ENCODE measurements around the gene CHRNB1.
A peak's percentile ranks its signal among the peaks of the same experiment; 100 is the strongest.
"Not testable (repeated sequence)": the region's sequence is repeated elsewhere in the genome, so short reads cannot be mapped to it uniquely, and the experiment has no call there.

The CHRNB1 gene

DNA sequence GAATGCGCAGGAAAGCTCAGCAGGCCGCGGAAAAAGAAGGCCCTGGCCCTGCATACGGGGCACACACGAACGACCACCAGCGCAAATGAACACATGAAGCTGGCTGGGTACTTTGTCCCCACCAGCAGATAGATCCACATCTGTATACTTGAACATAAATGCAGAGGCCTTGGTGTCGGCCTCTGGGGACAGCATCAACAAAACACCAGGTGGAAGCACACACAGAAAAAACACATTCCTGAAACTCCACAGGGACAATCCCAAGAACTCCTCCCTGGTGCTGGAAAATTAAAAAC is 35.2 kb downstream of the CHRNB1 start:
- H3K27ac Mint-ChIP-seq (ENCODE audit: low read depth), result peak overlapping the region; percentile 74
- no peaks in the 10 kb centered on the region for H3K27me3 Mint-ChIP-seq
- ATAC-seq (replicated peaks; ENCODE audit: extremely low read depth, poor library complexity, severe bottlenecking) (no peak), DNase-seq (ENCODE audit: low spot score in 2 of 2) (no peak)
- H3K36me3 Mint-ChIP-seq (ENCODE audit: insufficient read depth), result peaks cover 44% of the 10 kb centered on the region
- H3K9me3 Mint-ChIP-seq, result no peaks in the 10 kb centered on the region
- H3K4me3 Mint-ChIP-seq, result peak overlapping the region; percentile 92
- peaks cover 74% of the 10 kb centered on the region for H3K4me1 Mint-ChIP-seq

DNA sequence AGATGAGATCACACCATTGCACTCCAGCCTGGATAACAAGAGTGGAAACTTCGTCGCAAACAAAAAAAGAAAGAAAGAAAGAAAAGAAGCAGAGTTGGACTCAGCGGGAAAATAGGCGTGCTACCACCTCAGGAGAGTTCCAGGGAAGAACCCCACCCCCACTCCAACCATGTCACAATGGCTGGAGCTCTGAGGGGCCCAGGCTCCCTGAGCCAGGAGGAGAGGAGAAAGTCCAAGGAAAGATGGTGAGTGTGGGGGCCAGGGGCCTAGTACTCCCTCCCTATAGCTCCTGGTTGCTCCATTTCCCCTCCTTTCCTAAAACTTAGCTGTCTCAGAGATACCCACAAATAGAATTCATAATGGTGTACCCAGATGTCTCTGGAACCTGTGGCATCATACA is 36.4 kb downstream of the CHRNB1 start, which contains the start of gene SLC35G6:
Gene SLC35G6, plus strand, starts transcription at position 172 of the 400 bp plus-strand sequence. Its CDS starts 71 bp downstream, at position 243.
- H3K4me1 Mint-ChIP-seq, result peaks cover 77% of the 10 kb centered on the region
- not testable (repeated sequence) for H3K9me3 Mint-ChIP-seq; H3K27me3 Mint-ChIP-seq; ATAC-seq (replicated peaks; ENCODE audit: extremely low read depth, poor library complexity, severe bottlenecking); DNase-seq (ENCODE audit: low spot score in 2 of 2)
- H3K27ac Mint-ChIP-seq (ENCODE audit: low read depth), result peak within 1 kb of the TSS; percentile 99
- H3K4me3 Mint-ChIP-seq, result peak within 1 kb of the TSS; percentile 99
- peaks cover 42% of the 10 kb centered on the region for H3K36me3 Mint-ChIP-seq (ENCODE audit: insufficient read depth)

- Mint-ChIP-seq H3K4me3 (peak overlapping the region; percentile 99), H3K27ac (ENCODE audit: low read depth) (peak overlapping the region; percentile 99), H3K4me1 (peaks cover 77% of the 10 kb centered on the region), H3K36me3 (ENCODE audit: insufficient read depth) (peaks cover 42% of the 10 kb centered on the region)
- DNase-seq (ENCODE audit: low spot score in 2 of 2); H3K27me3 Mint-ChIP-seq; ATAC-seq (replicated peaks; ENCODE audit: extremely low read depth, poor library complexity, severe bottlenecking); H3K9me3 Mint-ChIP-seq: not testable (repeated sequence)
These were observed 37.2 kb downstream of the CHRNB1 start for GRCh38 chr17:7481842-7482741.

DNA sequence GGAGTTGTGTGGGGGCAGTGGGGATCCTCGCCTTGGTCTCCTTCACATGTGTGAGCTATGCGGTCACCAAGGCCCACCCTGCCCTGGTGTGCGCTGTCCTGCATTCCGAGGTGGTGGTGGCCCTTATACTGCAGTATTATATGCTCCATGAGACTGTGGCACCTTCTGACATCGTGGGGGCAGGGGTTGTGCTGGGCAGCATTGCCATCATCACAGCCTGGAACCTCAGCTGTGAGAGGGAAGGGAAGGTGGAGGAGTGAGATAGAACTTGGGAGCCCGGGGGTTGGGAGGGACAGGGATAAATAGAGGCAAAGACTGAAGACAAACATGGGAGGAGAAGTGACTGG is 37.9 kb downstream of the CHRNB1 start:
- ATAC-seq (replicated peaks; ENCODE audit: extremely low read depth, poor library complexity, severe bottlenecking); H3K9me3 Mint-ChIP-seq; H3K27me3 Mint-ChIP-seq; DNase-seq (ENCODE audit: low spot score in 2 of 2): not testable (repeated sequence)
- Mint-ChIP-seq H3K27ac (ENCODE audit: low read depth) (peak overlapping the region; percentile 99), H3K4me1 (peaks cover 77% of the 10 kb centered on the region), H3K36me3 (ENCODE audit: insufficient read depth) (peaks cover 42% of the 10 kb centered on the region), H3K4me3 (peak overlapping the region; percentile 99)

DNA sequence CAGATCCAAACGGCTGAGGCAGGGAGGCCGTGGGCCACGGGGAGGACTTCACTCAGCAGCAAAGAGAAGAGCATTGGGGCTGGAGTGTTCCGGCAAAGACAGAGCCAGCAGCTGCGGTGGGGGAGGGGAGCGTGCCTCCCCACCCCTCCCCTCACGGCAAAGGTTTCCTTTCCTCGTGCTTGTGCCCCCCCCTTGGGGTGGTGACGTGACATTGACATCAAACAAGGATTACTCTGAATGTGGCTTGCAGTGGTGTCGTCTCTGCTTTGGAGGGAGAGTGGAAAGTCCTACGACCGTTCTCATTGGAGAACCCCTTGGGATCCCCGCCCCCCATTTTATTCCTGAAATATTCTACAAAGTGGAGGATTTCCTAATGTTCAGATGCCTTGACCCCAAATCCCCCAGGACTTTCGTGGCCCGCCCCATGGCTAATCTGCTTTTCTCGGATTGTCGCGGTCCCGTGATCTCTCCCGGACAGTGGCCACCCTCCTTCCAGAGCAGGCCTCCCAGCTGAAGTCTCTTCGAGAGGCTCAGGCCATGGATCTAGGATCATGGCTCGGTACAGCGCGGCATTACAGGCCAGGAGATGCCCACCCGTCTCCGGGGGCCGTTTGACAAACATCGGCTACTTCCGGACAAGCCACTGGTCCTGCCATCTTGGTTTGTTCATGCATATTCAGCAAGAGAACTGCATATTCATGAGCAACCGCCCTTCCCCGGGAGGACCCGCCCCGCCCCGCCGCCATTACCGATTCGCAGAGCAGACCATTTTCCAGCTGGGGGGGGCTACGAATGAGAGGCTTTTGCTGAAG is 38.6 kb downstream of the CHRNB1 start:
- Mint-ChIP-seq H3K4me1 (peaks cover 72% of the 10 kb centered on the region), H3K27me3 (no peaks in the 10 kb centered on the region), H3K9me3 (no peaks in the 10 kb centered on the region), H3K36me3 (ENCODE audit: insufficient read depth) (peaks cover 40% of the 10 kb centered on the region), H3K27ac (ENCODE audit: low read depth) (peak overlapping the region; percentile 99), H3K4me3 (peak overlapping the region; percentile 99)
- peak; percentile 64 for ATAC-seq (replicated peaks; ENCODE audit: extremely low read depth, poor library complexity, severe bottlenecking)
- DNase-seq (ENCODE audit: low spot score in 2 of 2), result peak; percentile 89 to 95

- Mint-ChIP-seq H3K9me3 (no peaks in the 10 kb centered on the region), H3K36me3 (ENCODE audit: insufficient read depth) (peaks cover 38% of the 10 kb centered on the region), H3K4me3 (peak within 1 kb of the TSS; percentile 99), H3K27me3 (no peaks in the 10 kb centered on the region), H3K4me1 (peaks cover 75% of the 10 kb centered on the region), H3K27ac (ENCODE audit: low read depth) (peak within 1 kb of the TSS; percentile 99)
- DNase-seq (ENCODE audit: low spot score in 2 of 2) (peak; percentile 99), ATAC-seq (replicated peaks; ENCODE audit: extremely low read depth, poor library complexity, severe bottlenecking) (peak; percentile 65)
These were observed 39.4 kb downstream of the CHRNB1 start, which contains the start of gene POLR2A for GRCh38 chr17:7484067-7484918. TSS of gene POLR2A (plus strand) at chr17:7484366.

DNA sequence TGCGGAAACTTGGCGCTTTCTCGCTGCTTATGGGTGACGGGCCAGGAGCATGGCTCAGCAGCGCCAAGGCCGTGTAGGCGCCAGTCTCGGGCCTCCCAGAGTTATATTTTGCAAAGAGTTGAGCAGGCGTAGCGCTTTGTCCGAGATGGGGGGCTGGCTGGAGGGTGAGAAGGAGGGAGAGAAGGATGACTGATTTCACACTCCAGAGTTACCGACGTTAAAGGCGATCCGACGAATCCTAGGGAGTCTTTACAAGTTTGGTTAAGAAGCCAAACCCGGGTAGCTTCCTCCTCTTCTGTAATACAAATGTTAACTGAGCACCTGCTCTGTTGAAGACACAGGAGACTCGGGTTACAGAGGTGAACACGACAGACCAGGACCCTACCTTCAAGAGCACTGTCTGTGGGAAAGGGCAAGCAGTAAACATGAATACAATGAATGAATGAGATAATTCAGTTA is 40.1 kb downstream of the CHRNB1 start:
- peak overlapping the region; percentile 99 for H3K4me3 Mint-ChIP-seq
- H3K9me3 Mint-ChIP-seq, result no peaks in the 10 kb centered on the region
- DNase-seq (ENCODE audit: low spot score in 2 of 2) (no peak), ATAC-seq (replicated peaks; ENCODE audit: extremely low read depth, poor library complexity, severe bottlenecking) (peak; percentile 37)
- H3K4me1 Mint-ChIP-seq, result peaks cover 80% of the 10 kb centered on the region
- H3K27me3 Mint-ChIP-seq, result no peaks in the 10 kb centered on the region
- H3K36me3 Mint-ChIP-seq (ENCODE audit: insufficient read depth), result peaks cover 40% of the 10 kb centered on the region
- H3K27ac Mint-ChIP-seq (ENCODE audit: low read depth), result peak overlapping the region; percentile 99

GRCh38 chr17:7486181-7486580 is 41.3 kb downstream of the CHRNB1 start:
- peaks cover 86% of the 10 kb centered on the region for H3K4me1 Mint-ChIP-seq
- peaks cover 41% of the 10 kb centered on the region for H3K36me3 Mint-ChIP-seq (ENCODE audit: insufficient read depth)
- ATAC-seq (replicated peaks; ENCODE audit: extremely low read depth, poor library complexity, severe bottlenecking), result no peak
- H3K27ac Mint-ChIP-seq (ENCODE audit: low read depth), result peak overlapping the region; percentile 99
- H3K9me3 Mint-ChIP-seq, result no peaks in the 10 kb centered on the region
- H3K4me3 Mint-ChIP-seq, result peak overlapping the region; percentile 99
- H3K27me3 Mint-ChIP-seq, result no peaks in the 10 kb centered on the region
- DNase-seq (ENCODE audit: low spot score in 2 of 2), result no peak

DNA sequence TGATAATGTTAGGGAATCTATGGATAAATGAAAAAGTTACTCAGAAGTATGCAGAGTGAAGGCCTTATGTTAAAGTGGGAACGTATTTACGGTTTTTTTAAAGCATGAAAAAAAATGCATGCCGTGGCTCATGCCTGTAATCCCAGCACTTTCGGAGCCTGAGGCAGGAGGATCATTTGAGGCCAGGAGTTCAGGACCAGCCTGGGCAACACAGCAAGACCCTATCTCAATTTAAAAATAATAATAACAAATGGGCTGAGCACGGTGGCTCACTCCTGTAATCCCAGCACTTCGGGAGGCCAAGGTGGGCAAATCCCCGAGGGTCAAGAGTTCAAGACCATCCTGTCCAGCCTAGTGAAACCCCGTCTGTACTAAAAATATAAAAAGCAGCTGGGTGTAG is 45.3 kb downstream of the CHRNB1 start:
- peaks cover 81% of the 10 kb centered on the region for H3K4me1 Mint-ChIP-seq
- no peak for ATAC-seq (replicated peaks; ENCODE audit: extremely low read depth, poor library complexity, severe bottlenecking)
- DNase-seq (ENCODE audit: low spot score in 2 of 2), result no peak
- H3K27ac Mint-ChIP-seq (ENCODE audit: low read depth), result peak overlapping the region; percentile 6
- no peak overlapping the region for H3K4me3 Mint-ChIP-seq
- H3K9me3 Mint-ChIP-seq, result no peaks in the 10 kb centered on the region
- no peaks in the 10 kb centered on the region for H3K27me3 Mint-ChIP-seq
- peaks cover 30% of the 10 kb centered on the region for H3K36me3 Mint-ChIP-seq (ENCODE audit: insufficient read depth)

DNA sequence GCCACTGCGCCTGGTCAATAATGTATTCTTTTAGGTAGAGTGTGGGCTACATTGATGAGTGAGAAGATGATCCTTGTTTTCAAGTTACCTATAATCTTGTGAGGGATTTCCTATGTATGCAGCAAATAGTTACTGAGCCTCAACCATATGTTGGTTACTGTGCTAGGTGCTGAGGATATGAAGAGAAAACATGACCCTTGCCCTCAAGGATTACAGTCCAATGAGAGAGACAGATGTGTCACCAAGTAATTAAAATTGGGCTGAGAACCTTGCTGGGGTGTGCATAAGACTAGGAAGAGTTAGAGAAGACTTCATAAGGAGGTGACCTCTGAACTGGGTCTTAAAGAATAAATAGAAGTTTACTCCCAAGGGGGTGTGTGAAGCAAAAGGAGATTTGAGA is 46.7 kb downstream of the CHRNB1 start:
- H3K27ac Mint-ChIP-seq (ENCODE audit: low read depth), result no peak overlapping the region
- no peaks in the 10 kb centered on the region for H3K9me3 Mint-ChIP-seq
- H3K4me1 Mint-ChIP-seq, result peaks cover 69% of the 10 kb centered on the region
- no peak overlapping the region for H3K4me3 Mint-ChIP-seq
- H3K36me3 Mint-ChIP-seq (ENCODE audit: insufficient read depth), result peaks cover 39% of the 10 kb centered on the region
- DNase-seq (ENCODE audit: low spot score in 2 of 2), result no peak
- H3K27me3 Mint-ChIP-seq, result no peaks in the 10 kb centered on the region
- no peak for ATAC-seq (replicated peaks; ENCODE audit: extremely low read depth, poor library complexity, severe bottlenecking)

DNA sequence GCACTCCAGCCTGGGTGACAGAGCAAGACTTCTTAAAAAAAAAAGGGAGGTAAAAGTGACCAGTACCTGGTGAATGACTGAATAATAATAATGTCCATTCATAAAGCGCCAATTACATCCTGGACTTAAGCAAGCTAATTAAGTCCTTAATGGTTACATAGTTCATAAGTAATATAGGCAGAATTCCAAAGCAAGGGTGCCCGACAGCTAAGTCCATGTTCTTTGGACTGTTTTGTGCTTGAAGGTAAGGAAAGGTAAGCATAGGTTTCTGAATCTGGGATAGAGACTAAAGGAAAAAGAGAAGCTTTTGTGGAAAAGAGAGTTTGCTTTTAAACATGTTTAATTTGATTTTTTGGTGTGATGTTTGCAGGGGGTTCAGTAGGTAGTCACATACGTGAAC is 49.1 kb downstream of the CHRNB1 start:
- H3K9me3 Mint-ChIP-seq, result no peaks in the 10 kb centered on the region
- H3K36me3 Mint-ChIP-seq (ENCODE audit: insufficient read depth), result peaks cover 55% of the 10 kb centered on the region
- peaks cover 51% of the 10 kb centered on the region for H3K4me1 Mint-ChIP-seq
- H3K27ac Mint-ChIP-seq (ENCODE audit: low read depth), result no peak overlapping the region
- no peak for ATAC-seq (replicated peaks; ENCODE audit: extremely low read depth, poor library complexity, severe bottlenecking)
- no peak overlapping the region for H3K4me3 Mint-ChIP-seq
- no peaks in the 10 kb centered on the region for H3K27me3 Mint-ChIP-seq
- no peak for DNase-seq (ENCODE audit: low spot score in 2 of 2)

- ATAC-seq (replicated peaks; ENCODE audit: extremely low read depth, poor library complexity, severe bottlenecking), result no peak
These were observed 51.1 kb downstream of the CHRNB1 start for GRCh38 chr17:7495906-7496434.

More at GRCh38 chr17:7495906-7496434, 51.1 kb downstream of the CHRNB1 start:
- H3K4me1 Mint-ChIP-seq, result peaks cover 31% of the 10 kb centered on the region
- peaks cover 65% of the 10 kb centered on the region for H3K36me3 Mint-ChIP-seq (ENCODE audit: insufficient read depth)
- no peaks in the 10 kb centered on the region for H3K9me3 Mint-ChIP-seq
- no peak for DNase-seq (ENCODE audit: low spot score in 2 of 2)
- no peaks in the 10 kb centered on the region for H3K27me3 Mint-ChIP-seq
- H3K4me3 Mint-ChIP-seq, result peak overlapping the region; percentile 15
- peak overlapping the region; percentile 76 for H3K27ac Mint-ChIP-seq (ENCODE audit: low read depth)

Measured in central memory CD8-positive, alpha-beta T cell (primary cell).